GM19043 (cell line): ENCODE measurements around the gene CRABP2.

Experiments
- ATAC-seq: cut with Tn5 transposase; IDR thresholded peaks from one replicate; pipeline ENCODE4 v1.9.1; 2021; ENCODE audit warnings: low read depth; ENCODE audit not compliant: unreplicated experiment

The CRABP2 gene

GRCh38 chr1:156673387-156674121, 31.8 kb downstream of the CRABP2 start:
- no peak for ATAC-seq

- no peak for ATAC-seq
These were observed 33.6 kb downstream of the CRABP2 start for GRCh38 chr1:156671804-156672203.

GRCh38 chr1:156670791-156671190, 34.6 kb downstream of the CRABP2 start:
- ATAC-seq: no peak

- ATAC-seq: no peak
These were observed 35.0 kb downstream of the CRABP2 start for GRCh38 chr1:156670359-156670758.

GRCh38 chr1:156669794-156670193, 35.6 kb downstream of the CRABP2 start:
- ATAC-seq: no peak

GRCh38 chr1:156668801-156669637, 36.4 kb downstream of the CRABP2 start:
- ATAC-seq: no peak

GRCh38 chr1:156667968-156668709, 37.2 kb downstream of the CRABP2 start:
- no peak for ATAC-seq

- no peak for ATAC-seq
These were observed 37.8 kb downstream of the CRABP2 start for GRCh38 chr1:156667610-156667967.

GRCh38 chr1:156666862-156667609, 38.3 kb downstream of the CRABP2 start:
- no peak for ATAC-seq

- no peak for ATAC-seq
These were observed 39.8 kb downstream of the CRABP2 start for GRCh38 chr1:156665539-156665938.

GRCh38 chr1:156664767-156665411, 40.5 kb downstream of the CRABP2 start:
- ATAC-seq: no peak

GRCh38 chr1:156664046-156664766, 41.2 kb downstream of the CRABP2 start:
- ATAC-seq: no peak

GRCh38 chr1:156663178-156663577, 42.2 kb downstream of the CRABP2 start:
- no peak for ATAC-seq

- no peak for ATAC-seq
These were observed 42.7 kb downstream of the CRABP2 start for GRCh38 chr1:156662800-156663055.

- no peak for ATAC-seq
These were observed 43.2 kb downstream of the CRABP2 start for GRCh38 chr1:156662005-156662799.

- ATAC-seq: no peak
These were observed 44.7 kb downstream of the CRABP2 start for GRCh38 chr1:156660752-156661112.

- ATAC-seq: peak; percentile 49
These were observed 45.2 kb downstream of the CRABP2 start for GRCh38 chr1:156659988-156660751.

GRCh38 chr1:156659661-156659987, 45.8 kb downstream of the CRABP2 start:
- ATAC-seq: no peak
